H9 (cell line): ENCODE measurements around the gene INO80. TPM values are rescaled to one million over a fixed set of nuclear protein-coding genes. Genes with fewer than 3 reads are reported as not detected.
"Not testable (repeated sequence)": the region's sequence is repeated elsewhere in the genome, so short reads cannot be mapped to it uniquely, and the experiment has no call there.

Source experiments
- DNase-seq: peaks from one replicate; pipeline ENCODE4 v3.0.0-alpha.2; 2017
- H2AFZ ChIP-seq: one replicate; pipeline ENCODE4 v1.6.1; 2013; ENCODE audit warnings: mild to moderate bottlenecking, low read length, control low read depth, moderate library complexity
- H2AK5ac ChIP-seq: 2 replicates; pipeline ENCODE4 v1.6.1; 2013; ENCODE audit warnings: low read length, control low read depth, mixed read lengths; ENCODE audit not compliant: insufficient read length
- H2BK120ac ChIP-seq: one replicate; pipeline ENCODE4 v1.6.1; 2013; ENCODE audit warnings: low read depth, mild to moderate bottlenecking, low read length, control low read depth, inconsistent platforms; ENCODE audit not compliant: poor library complexity, severe bottlenecking
- H2BK12ac ChIP-seq: 2 replicates; pipeline ENCODE4 v1.6.1; 2013; ENCODE audit warnings: low read length, control low read depth, mixed read lengths, low read depth; ENCODE audit not compliant: insufficient read length
- H2BK15ac ChIP-seq: 2 replicates; pipeline ENCODE4 v1.6.1; 2013; ENCODE audit warnings: low read depth, low read length, control low read depth
- H2BK20ac ChIP-seq: one replicate; pipeline ENCODE4 v1.6.1; 2013; ENCODE audit warnings: low read depth, mild to moderate bottlenecking, low read length, control low read depth, inconsistent platforms; ENCODE audit not compliant: poor library complexity, severe bottlenecking
- H2BK5ac ChIP-seq: 2 replicates; pipeline ENCODE4 v1.6.1; 2013; ENCODE audit warnings: low read length, control low read depth, mixed read lengths; ENCODE audit not compliant: insufficient read length
- H3K14ac ChIP-seq: 2 replicates; pipeline ENCODE4 v1.6.1; 2013; ENCODE audit warnings: low read length, control low read depth; ENCODE audit not compliant: insufficient read depth
- H3K18ac ChIP-seq: 2 replicates; pipeline ENCODE4 v1.6.1; 2013; ENCODE audit warnings: low read depth, mild to moderate bottlenecking, mixed read lengths, low read length, control low read depth; ENCODE audit not compliant: insufficient read length
- H3K23ac ChIP-seq: 2 replicates; pipeline ENCODE4 v1.6.1; 2013; ENCODE audit warnings: low read length, control low read depth, mixed read lengths, low read depth; ENCODE audit not compliant: insufficient read length
- H3K23me2 ChIP-seq: 2 replicates; pipeline ENCODE4 v1.6.1; 2013; ENCODE audit warnings: low read depth, mild to moderate bottlenecking, mixed read lengths, low read length, control low read depth; ENCODE audit not compliant: insufficient read length, poor library complexity, severe bottlenecking
- H3K27ac ChIP-seq: 2 replicates; pipeline ENCODE4 v1.5.1; 2013; ENCODE audit warnings: low read length, control low read depth, mixed read lengths, low read depth; ENCODE audit not compliant: insufficient read length
- H3K27me3 ChIP-seq: 2 replicates; pipeline ENCODE4 v1.6.1; 2013; ENCODE audit warnings: low read length, control low read depth, inconsistent platforms; ENCODE audit not compliant: insufficient read depth
- H3K4ac ChIP-seq: 2 replicates; pipeline ENCODE4 v1.6.1; 2013; ENCODE audit warnings: low read depth, mild to moderate bottlenecking, control low read depth, inconsistent platforms, low read length, moderate library complexity
- H3K4me1 ChIP-seq: 2 replicates; pipeline ENCODE4 v1.6.1; 2013; ENCODE audit warnings: low read length, control low read depth, inconsistent platforms; ENCODE audit not compliant: insufficient read depth
- H3K4me2 ChIP-seq: 2 replicates; pipeline ENCODE4 v1.6.1; 2013; ENCODE audit warnings: low read length, control low read depth, mixed read lengths; ENCODE audit not compliant: insufficient read length, insufficient read depth
- H3K56ac ChIP-seq: 2 replicates; pipeline ENCODE4 v1.6.1; 2013; ENCODE audit warnings: low read depth, mild to moderate bottlenecking, mixed read lengths, low read length, control low read depth; ENCODE audit not compliant: insufficient read length
- H3K79me1 ChIP-seq: 2 replicates; pipeline ENCODE4 v1.6.1; 2013; ENCODE audit warnings: low read depth, mild to moderate bottlenecking, moderate library complexity, low read length, control low read depth, inconsistent platforms; ENCODE audit not compliant: insufficient read depth, poor library complexity, severe bottlenecking
- H3K79me2 ChIP-seq: 2 replicates; pipeline ENCODE4 v1.6.1; 2013; ENCODE audit warnings: low read length, control low read depth, inconsistent platforms; ENCODE audit not compliant: insufficient read depth
- H3K9ac ChIP-seq: 2 replicates; pipeline ENCODE4 v1.6.1; 2013; ENCODE audit warnings: low read length, control low read depth, mixed read lengths; ENCODE audit not compliant: insufficient read length; ENCODE audit errors: extremely low read depth
- H3K9me3 ChIP-seq: one replicate; pipeline ENCODE4 v1.6.1; 2013; ENCODE audit warnings: low read depth, low read length, inconsistent platforms; ENCODE audit not compliant: control insufficient read depth
- H3T11ph ChIP-seq: one replicate; pipeline ENCODE4 v1.6.1; 2013; ENCODE audit warnings: mild to moderate bottlenecking, low read length, control low read depth, inconsistent platforms
- H4K20me1 ChIP-seq: one replicate; pipeline ENCODE4 v1.6.1; 2013; ENCODE audit not compliant: control insufficient read depth, insufficient read length, insufficient read depth
- H4K5ac ChIP-seq: 2 replicates; pipeline ENCODE4 v1.6.1; 2013; ENCODE audit warnings: low read depth, mild to moderate bottlenecking, mixed read lengths, low read length, control low read depth; ENCODE audit not compliant: insufficient read length
- H4K8ac ChIP-seq: replicated peaks from 2 replicates; pipeline ENCODE4 v1.6.1; 2013; ENCODE audit warnings: low read length, control low read depth, mixed read lengths, low read depth; ENCODE audit not compliant: insufficient read length
- H4K91ac ChIP-seq: 2 replicates; pipeline ENCODE4 v1.6.1; 2013; ENCODE audit warnings: low read depth, mild to moderate bottlenecking, moderate library complexity, mixed read lengths, low read length, control low read depth; ENCODE audit not compliant: insufficient read length
- H3K27ac Mint-ChIP-seq, 3 experiments: 2 replicates in 2 of 3; 3 replicates in 1 of 3; pipeline ENCODE4 v1.8.0; 2020 to 2021; ENCODE audit warnings: mixed read lengths in 3 of 3, mild to moderate bottlenecking in 1 of 3, moderate library complexity in 1 of 3
- H3K27me3 Mint-ChIP-seq: 2 replicates; pipeline ENCODE4 v1.8.0; 2021; ENCODE audit warnings: low read depth, mild to moderate bottlenecking, moderate library complexity, mixed read lengths
- H3K36me3 Mint-ChIP-seq, 3 experiments: 2 replicates in 2 of 3; 3 replicates in 1 of 3; pipeline ENCODE4 v1.8.0; 2020 to 2021; ENCODE audit warnings: low read depth in 3 of 3, mixed read lengths in 3 of 3; ENCODE audit not compliant: insufficient read depth in 1 of 3
- H3K4me1 Mint-ChIP-seq, 2 experiments: 2 replicates each; pipeline ENCODE4 v1.8.0; 2020; ENCODE audit warnings: mixed read lengths in 2 of 2
- H3K4me3 Mint-ChIP-seq, 2 experiments: 2 replicates in 1 of 2; 3 replicates in 1 of 2; pipeline ENCODE4 v1.8.0; 2020 to 2021; ENCODE audit warnings: mild to moderate bottlenecking in 2 of 2, mixed read lengths in 2 of 2, moderate library complexity in 1 of 2
- H3K9me3 Mint-ChIP-seq, 2 experiments: 2 replicates in 1 of 2; 3 replicates in 1 of 2; pipeline ENCODE4 v1.8.0; 2020; ENCODE audit warnings: mild to moderate bottlenecking in 2 of 2, mixed read lengths in 2 of 2, moderate library complexity in 1 of 2
- WGBS: extraction: QIAGEN DNeasy Blood & Tissue Kit; methylation state at CpG from one replicate; pipeline ENCODE4 v1.1.7; 2013; ENCODE audit warnings: missing lambda C conversion rate, low lambda C conversion rate, mixed read lengths; ENCODE audit not compliant: insufficient read length; ENCODE audit errors: extremely low coverage; 5-methylcytosine and 5-hydroxymethylcytosine counted together
- total RNA-seq: library from RNA; stranded (reverse); gene quantifications from 2 replicates; pipeline ENCODE4 v1.2.1, GENCODE V29; 2021

The INO80 gene
- total RNA-seq, 1 experiment from 2014 or later: 29.2 TPM

DNA sequence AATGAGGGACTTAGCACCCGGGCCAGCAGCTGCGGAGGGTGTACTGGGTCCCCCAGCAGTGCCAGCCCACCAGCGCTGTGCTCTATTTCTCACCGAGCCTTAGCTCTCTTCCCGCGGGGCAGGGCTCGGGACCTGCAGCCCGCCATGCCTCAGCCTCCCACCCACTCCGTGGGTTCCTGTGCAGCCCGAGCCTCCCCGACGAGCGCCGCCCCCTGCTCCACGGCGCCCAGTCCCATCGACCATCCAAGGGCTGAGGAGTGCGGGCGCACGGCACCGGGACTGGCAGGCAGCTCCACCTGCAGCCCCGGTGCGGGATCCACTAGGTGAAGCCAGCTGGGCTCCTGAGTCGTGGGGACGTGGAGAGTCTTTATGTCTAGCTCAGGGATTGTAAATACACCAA, 154.3 kb downstream of the INO80 start:
- WGBS: no CpG with 5 or more reads among the region's 25 CpGs
- not testable (repeated sequence) for H3K9me3 Mint-ChIP-seq, H2BK15ac ChIP-seq, H2BK5ac ChIP-seq, H4K5ac ChIP-seq, H2BK12ac ChIP-seq, H3K79me2 ChIP-seq, H3K27ac ChIP-seq, H2AFZ ChIP-seq, H3K23ac ChIP-seq, H3K4ac ChIP-seq, H3K27me3 ChIP-seq, H4K91ac ChIP-seq, H2AK5ac ChIP-seq, H3K9ac ChIP-seq, H4K8ac ChIP-seq, H3K14ac ChIP-seq, H3K23me2 ChIP-seq, H3K4me2 ChIP-seq, H3K27ac Mint-ChIP-seq, H3K27me3 Mint-ChIP-seq, H3K4me3 Mint-ChIP-seq, H4K20me1 ChIP-seq, H3K79me1 ChIP-seq, DNase-seq, H2BK20ac ChIP-seq, H3K56ac ChIP-seq, H2BK120ac ChIP-seq, H3K18ac ChIP-seq, H3T11ph ChIP-seq, H3K4me1 ChIP-seq, H3K9me3 ChIP-seq
- Mint-ChIP-seq H3K36me3 (peaks cover 1 to 11% (median 10%) of the 10 kb centered on the region in 3 experiments; a peak in 6 of 7 replicates), H3K4me1 (peaks cover 37% of the 10 kb centered on the region in 2 experiments)
